ENCODE measurements around the gene DIDO1.

The DIDO1 gene

GRCh38 chr20:62881662-62882395, 44.5 kb downstream of the DIDO1 start:
- no peaks in the 10 kb centered on the region for H3K27me3 ChIP-seq (ENCODE audit: control insufficient read depth, insufficient read depth, low read length)
- H3K9ac ChIP-seq, result no peak overlapping the region
- no peaks in the 10 kb centered on the region for H3K36me3 ChIP-seq (ENCODE audit: control insufficient read depth, insufficient read depth, low read length)
- no peak overlapping the region for H3K4me3 ChIP-seq (ENCODE audit: low read depth, low read length)
- H3K4me1 ChIP-seq, result no peaks in the 10 kb centered on the region
- H3K27ac ChIP-seq, result no peak overlapping the region
- H3K9me3 ChIP-seq (ENCODE audit: control insufficient read depth, low read length), result no peaks in the 10 kb centered on the region
- H3K79me2 ChIP-seq, result no peaks in the 10 kb centered on the region
- no peak overlapping the region for H2AFZ ChIP-seq
- no peak overlapping the region for H3K4me2 ChIP-seq (ENCODE audit: low read length)
- no peak for TF ChIP-seq CTCF (IDR thresholded peaks at IDR 0.05)

GRCh38 chr20:62880935-62881661, 45.2 kb downstream of the DIDO1 start:
- TF ChIP-seq CTCF (IDR thresholded peaks at IDR 0.05), result no peak

GRCh38 chr20:62880147-62880934, 46.0 kb downstream of the DIDO1 start:
- no peaks in the 10 kb centered on the region for H3K36me3 ChIP-seq (ENCODE audit: control insufficient read depth, insufficient read depth, low read length)
- no peaks in the 10 kb centered on the region for H3K9me3 ChIP-seq (ENCODE audit: control insufficient read depth, low read length)
- no peak overlapping the region for H3K4me3 ChIP-seq (ENCODE audit: low read depth, low read length)
- no peaks in the 10 kb centered on the region for H3K27me3 ChIP-seq (ENCODE audit: control insufficient read depth, insufficient read depth, low read length)
- TF ChIP-seq CTCF (IDR thresholded peaks at IDR 0.05), result no peak
- H3K9ac ChIP-seq, result no peak overlapping the region
- no peak overlapping the region for H2AFZ ChIP-seq
- H3K27ac ChIP-seq, result no peak overlapping the region
- no peaks in the 10 kb centered on the region for H3K4me1 ChIP-seq
- H3K4me2 ChIP-seq (ENCODE audit: low read length), result no peak overlapping the region
- H3K79me2 ChIP-seq, result no peaks in the 10 kb centered on the region

More at GRCh38 chr20:62880935-62881661, 45.2 kb downstream of the DIDO1 start:
- Histone ChIP-seq H3K27me3 (ENCODE audit: control insufficient read depth, insufficient read depth, low read length) (no peaks in the 10 kb centered on the region), H3K4me2 (ENCODE audit: low read length) (no peak overlapping the region), H3K27ac (no peak overlapping the region), H3K4me3 (ENCODE audit: low read depth, low read length) (no peak overlapping the region), H3K36me3 (ENCODE audit: control insufficient read depth, insufficient read depth, low read length) (no peaks in the 10 kb centered on the region), H2AFZ (no peak overlapping the region), H3K9me3 (ENCODE audit: control insufficient read depth, low read length) (no peaks in the 10 kb centered on the region), H3K4me1 (no peaks in the 10 kb centered on the region), H3K9ac (no peak overlapping the region), H3K79me2 (no peaks in the 10 kb centered on the region)

GRCh38 chr20:62879275-62880146, 46.8 kb downstream of the DIDO1 start:
- H3K4me2 ChIP-seq (ENCODE audit: low read length), result no peak overlapping the region
- no peaks in the 10 kb centered on the region for H3K79me2 ChIP-seq
- no peaks in the 10 kb centered on the region for H3K9me3 ChIP-seq (ENCODE audit: control insufficient read depth, low read length)
- no peaks in the 10 kb centered on the region for H3K4me1 ChIP-seq
- no peaks in the 10 kb centered on the region for H3K36me3 ChIP-seq (ENCODE audit: control insufficient read depth, insufficient read depth, low read length)
- H3K27ac ChIP-seq, result no peak overlapping the region
- no peak overlapping the region for H3K9ac ChIP-seq
- no peak overlapping the region for H2AFZ ChIP-seq
- no peak for TF ChIP-seq CTCF (IDR thresholded peaks at IDR 0.05)
- H3K27me3 ChIP-seq (ENCODE audit: control insufficient read depth, insufficient read depth, low read length), result no peaks in the 10 kb centered on the region
- no peak overlapping the region for H3K4me3 ChIP-seq (ENCODE audit: low read depth, low read length)

Data from parathyroid adenoma (tissue), 2 donors.